GM12865 (cell line): ENCODE measurements around the gene MIA2.

ENCODE experiments used
- DNase-seq: peaks from one replicate; pipeline ENCODE4 v3.0.0; 2010; ENCODE audit warnings: low read depth
- H3K4me3 ChIP-seq: 2 replicates; pipeline ENCODE4 v1.5.1; 2011; ENCODE audit warnings: mild to moderate bottlenecking, low read depth, low read length, control low read depth
- TF ChIP-seq, protein P1 (sequence below): IDR thresholded peaks from 2 replicates; pipeline ENCODE4 v1.5.1; 2011; ENCODE audit warnings: low read length, control low read depth, low read depth, inconsistent platforms; ENCODE audit not compliant: insufficient read depth; ENCODE audit errors: missing control alignments

Gene MIA2

DNA sequence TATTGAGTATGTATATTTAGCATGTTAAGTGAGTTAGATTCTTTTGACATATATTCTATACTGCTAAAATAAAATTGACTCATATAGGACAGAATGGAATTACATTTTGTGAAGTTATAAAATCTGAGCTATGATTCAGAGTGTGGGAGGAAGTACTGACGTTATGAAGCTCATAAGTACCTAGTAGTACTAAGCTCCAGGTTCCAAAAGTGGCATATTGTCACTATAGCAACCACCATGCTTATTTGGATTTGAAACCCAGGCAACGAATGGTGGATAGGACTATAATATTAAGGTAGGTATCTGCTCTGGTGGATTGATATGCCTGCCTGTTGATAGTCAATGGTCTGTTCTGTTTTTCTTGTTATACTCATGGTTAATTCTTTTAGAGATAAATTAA lies 200.7 kb downstream of the MIA2 start:
- no peak for DNase-seq

GRCh38 chr14:39435241-39435640 lies 201.5 kb downstream of the MIA2 start:
- DNase-seq = no peak
- TF ChIP-seq, protein P1, sequence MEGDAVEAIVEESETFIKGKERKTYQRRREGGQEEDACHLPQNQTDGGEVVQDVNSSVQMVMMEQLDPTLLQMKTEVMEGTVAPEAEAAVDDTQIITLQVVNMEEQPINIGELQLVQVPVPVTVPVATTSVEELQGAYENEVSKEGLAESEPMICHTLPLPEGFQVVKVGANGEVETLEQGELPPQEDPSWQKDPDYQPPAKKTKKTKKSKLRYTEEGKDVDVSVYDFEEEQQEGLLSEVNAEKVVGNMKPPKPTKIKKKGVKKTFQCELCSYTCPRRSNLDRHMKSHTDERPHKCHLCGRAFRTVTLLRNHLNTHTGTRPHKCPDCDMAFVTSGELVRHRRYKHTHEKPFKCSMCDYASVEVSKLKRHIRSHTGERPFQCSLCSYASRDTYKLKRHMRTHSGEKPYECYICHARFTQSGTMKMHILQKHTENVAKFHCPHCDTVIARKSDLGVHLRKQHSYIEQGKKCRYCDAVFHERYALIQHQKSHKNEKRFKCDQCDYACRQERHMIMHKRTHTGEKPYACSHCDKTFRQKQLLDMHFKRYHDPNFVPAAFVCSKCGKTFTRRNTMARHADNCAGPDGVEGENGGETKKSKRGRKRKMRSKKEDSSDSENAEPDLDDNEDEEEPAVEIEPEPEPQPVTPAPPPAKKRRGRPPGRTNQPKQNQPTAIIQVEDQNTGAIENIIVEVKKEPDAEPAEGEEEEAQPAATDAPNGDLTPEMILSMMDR = no peak
- H3K4me3 ChIP-seq = no peak overlapping the region

More for the DNA sequence above, 200.7 kb downstream of the MIA2 start:
- no peak overlapping the region for H3K4me3 ChIP-seq
- TF ChIP-seq, protein P1 = no peak
